CD4-positive, alpha-beta memory T cell (primary cell): ENCODE data around the gene TAF1C. TPM values are rescaled to one million over a fixed set of nuclear protein-coding genes. Genes with fewer than 3 reads are reported as not detected.

Source experiments
- CTCF ChIA-PET: fragments of 350-600 bp; sonication (Branson Sonifier 250); formaldehyde crosslinking; loops from one replicate; lab custom pipeline; 2021; ENCODE audit warnings: inconsistent platforms; ENCODE audit not compliant: partially characterized antibody; lab: Charles Lee
- POLR2A ChIA-PET: fragments of 350-600 bp; sonication (Branson Sonifier 250); formaldehyde crosslinking; loops from one replicate; lab custom pipeline; 2021; ENCODE audit not compliant: partially characterized antibody; lab: Charles Lee
- DNase-seq, 5 donors: peaks; one replicate each; pipeline versions ENCODE4 v3.0.0 to v3.0.0-alpha.2; 2020 to 2022; ENCODE audit warnings: mixed read lengths in 1 of 5
- H3K27ac ChIP-seq: one replicate; pipeline ENCODE4 v1.7.0; 2013; ENCODE audit warnings: low read depth, low read length
- H3K27me3 ChIP-seq: 2 replicates; pipeline ENCODE4 v1.7.0; 2013; ENCODE audit warnings: mild to moderate bottlenecking, low read length, moderate library complexity; ENCODE audit not compliant: insufficient read depth
- H3K36me3 ChIP-seq: 2 replicates; pipeline ENCODE4 v1.7.0; 2013; ENCODE audit warnings: mild to moderate bottlenecking, low read length, moderate library complexity; ENCODE audit not compliant: insufficient read depth
- H3K4me1 ChIP-seq: 2 replicates; pipeline ENCODE4 v1.7.0; 2013; ENCODE audit warnings: mild to moderate bottlenecking, low read length, moderate library complexity; ENCODE audit not compliant: insufficient read depth
- H3K4me3 ChIP-seq, 2 donors: one replicate each; pipeline ENCODE4 v1.7.0; 2013; ENCODE audit warnings: low read length in 2 of 2, mild to moderate bottlenecking in 1 of 2
- H3K9me3 ChIP-seq, 2 donors: one replicate each; pipeline ENCODE4 v1.7.0; 2013; ENCODE audit warnings: low read length in 2 of 2, control low read depth in 1 of 2; ENCODE audit not compliant: control insufficient read depth in 1 of 2
- H3K27ac Mint-ChIP-seq, 7 donors: one replicate each; pipeline ENCODE4 v1.8.0; 2020 to 2021; ENCODE audit warnings: mixed read lengths in 7 of 7, mild to moderate bottlenecking in 6 of 7, inconsistent platforms in 3 of 7, moderate library complexity in 3 of 7
- H3K27me3 Mint-ChIP-seq, 2 donors: one replicate each; pipeline ENCODE4 v1.8.0; 2020 to 2021; ENCODE audit warnings: mixed read lengths in 2 of 2
- H3K36me3 Mint-ChIP-seq, 2 donors: one replicate each; pipeline ENCODE4 v1.8.0; 2020 to 2021; ENCODE audit warnings: mixed read lengths in 2 of 2, inconsistent platforms in 1 of 2, mild to moderate bottlenecking in 1 of 2
- H3K4me1 Mint-ChIP-seq, 4 donors: one replicate each; pipeline ENCODE4 v1.8.0; 2020 to 2021; ENCODE audit warnings: mixed read lengths in 4 of 4, mild to moderate bottlenecking in 1 of 4
- H3K4me3 Mint-ChIP-seq, 8 donors: one replicate each; pipeline ENCODE4 v1.8.0; 2020 to 2021; ENCODE audit warnings: mixed read lengths in 8 of 8, mild to moderate bottlenecking in 7 of 8, moderate library complexity in 6 of 8, inconsistent platforms in 3 of 8
- H3K9me3 Mint-ChIP-seq, 8 donors: one replicate each; pipeline ENCODE4 v1.8.0; 2020 to 2021; ENCODE audit warnings: mixed read lengths in 8 of 8, mild to moderate bottlenecking in 5 of 8, inconsistent platforms in 3 of 8, moderate library complexity in 1 of 8
- intact Hi-C: fragments of 100-400 bp; cut with micrococcal nuclease; formaldehyde crosslinking; loops from one replicate; pipeline ENCODE4 v1.15.1; 2023
- polyA plus RNA-seq, 2 donors: library from polyadenylated mRNA; unstranded; fragments of 300-500 nt; fragmentation: Illumina TruSeq; gene quantifications; one replicate each; pipeline ENCODE4 v1.2.3, GENCODE V29; 2021
- total RNA-seq, 2 experiments: library from RNA; stranded (reverse); gene quantifications; one replicate each; pipeline ENCODE4 v1.2.3, GENCODE V29; 2021

TAF1C gene
- total and polyA plus RNA-seq, 4 experiments from 2014 or later = 4.1 to 102 (median 51.2) TPM

- ChIA-PET POLR2A (no interaction called here), CTCF (interaction anchor here (1.8 to 2.5 kb wide), 2 partner anchors 9 to 100 kb away, joined by 6 to 8 read pairs; no protein-coding TSS in a partner anchor)
- DNase-seq = no peak
- intact Hi-C loops = no loop called here
- H3K27ac Mint-ChIP-seq = peak overlapping the region in 1 of 7 donors; percentile 67
- H3K27me3 Mint-ChIP-seq = no peaks in the 10 kb centered on the region
- Histone ChIP-seq H3K4me3 (no peak overlapping the region), H3K27ac (no peak overlapping the region), H3K4me1 (peaks cover 19% of the 10 kb centered on the region), H3K27me3 (no peaks in the 10 kb centered on the region), H3K36me3 (peaks cover 38% of the 10 kb centered on the region), H3K9me3 (no peaks in the 10 kb centered on the region)
- peaks cover 10 to 32% (median 21%) of the 10 kb centered on the region in 4 donors for H3K4me1 Mint-ChIP-seq
- no peaks in the 10 kb centered on the region for H3K9me3 Mint-ChIP-seq
- H3K4me3 Mint-ChIP-seq = peak overlapping the region in 1 of 8 donors; percentile 15
- H3K36me3 Mint-ChIP-seq = peaks cover 16 to 30% of the 10 kb centered on the region in 2 donors
These were observed 2.8 kb downstream of the TAF1C start for GRCh38 chr16:84183911-84184591.

GRCh38 chr16:84183572-84183875, 3.3 kb downstream of the TAF1C start:
- intact Hi-C loops = no loop called here
- Mint-ChIP-seq H3K9me3 (no peaks in the 10 kb centered on the region), H3K36me3 (peaks cover 16 to 35% of the 10 kb centered on the region in 2 donors), H3K27ac (no peak overlapping the region), H3K4me3 (no peak overlapping the region), H3K4me1 (peaks cover 10 to 32% (median 21%) of the 10 kb centered on the region in 4 donors), H3K27me3 (no peaks in the 10 kb centered on the region)
- Histone ChIP-seq H3K27ac (no peak overlapping the region), H3K4me3 (no peak overlapping the region), H3K4me1 (peaks cover 19% of the 10 kb centered on the region), H3K27me3 (no peaks in the 10 kb centered on the region), H3K9me3 (no peaks in the 10 kb centered on the region), H3K36me3 (peaks cover 42% of the 10 kb centered on the region)
- CTCF ChIA-PET = interaction anchor here (1.8 to 2.5 kb wide), 2 partner anchors 8 to 99 kb away, joined by 6 to 8 read pairs; no protein-coding TSS in a partner anchor
- POLR2A ChIA-PET = no interaction called here
- no peak for DNase-seq

- Histone ChIP-seq H3K36me3 (peaks cover 46% of the 10 kb centered on the region), H3K4me1 (peaks cover 19% of the 10 kb centered on the region), H3K27ac (no peak overlapping the region), H3K9me3 (no peaks in the 10 kb centered on the region), H3K27me3 (no peaks in the 10 kb centered on the region), H3K4me3 (no peak overlapping the region)
- Mint-ChIP-seq H3K36me3 (peaks cover 16 to 41% of the 10 kb centered on the region in 2 donors), H3K27ac (no peak overlapping the region), H3K9me3 (no peaks in the 10 kb centered on the region), H3K4me3 (peak overlapping the region in 2 of 8 donors; percentile 29 to 46), H3K4me1 (peaks cover 10 to 32% (median 21%) of the 10 kb centered on the region in 4 donors), H3K27me3 (no peaks in the 10 kb centered on the region)
- DNase-seq = no peak
- POLR2A ChIA-PET = no interaction called here
- intact Hi-C loops = no loop called here
- CTCF ChIA-PET = interaction anchor here (0.9 to 2.5 kb wide), 3 partner anchors 7 to 99 kb away, joined by 3 to 8 read pairs (median 6); no protein-coding TSS in a partner anchor
These were observed 3.9 kb downstream of the TAF1C start for GRCh38 chr16:84182680-84183571.

GRCh38 chr16:84182104-84182503, 4.8 kb downstream of the TAF1C start:
- no peaks in the 10 kb centered on the region for H3K27me3 Mint-ChIP-seq
- H3K4me3 Mint-ChIP-seq = no peak overlapping the region
- POLR2A ChIA-PET = no interaction called here

GRCh38 chr16:84181144-84181915, 5.5 kb downstream of the TAF1C start:
- Mint-ChIP-seq H3K9me3 (no peaks in the 10 kb centered on the region), H3K4me3 (no peak overlapping the region), H3K36me3 (peaks cover 16 to 40% of the 10 kb centered on the region in 2 donors), H3K27me3 (no peaks in the 10 kb centered on the region), H3K4me1 (peaks cover 11 to 32% (median 16%) of the 10 kb centered on the region in 4 donors), H3K27ac (no peak overlapping the region)
- no peak for DNase-seq
- Histone ChIP-seq H3K4me3 (no peak overlapping the region), H3K27me3 (no peaks in the 10 kb centered on the region), H3K9me3 (no peaks in the 10 kb centered on the region), H3K36me3 (peaks cover 46% of the 10 kb centered on the region), H3K4me1 (peaks cover 18% of the 10 kb centered on the region), H3K27ac (no peak overlapping the region)
- CTCF ChIA-PET = no interaction called here
- POLR2A ChIA-PET = no interaction called here
- intact Hi-C loops = no loop called here

More at GRCh38 chr16:84182104-84182503, 4.8 kb downstream of the TAF1C start:
- H3K4me1 ChIP-seq = peaks cover 19% of the 10 kb centered on the region
- H3K27ac ChIP-seq = no peak overlapping the region
- Mint-ChIP-seq H3K4me1 (peaks cover 11 to 32% (median 20%) of the 10 kb centered on the region in 4 donors), H3K27ac (no peak overlapping the region), H3K36me3 (peaks cover 16 to 43% of the 10 kb centered on the region in 2 donors), H3K9me3 (no peaks in the 10 kb centered on the region)
- intact Hi-C loops = no loop called here
- H3K36me3 ChIP-seq = peaks cover 46% of the 10 kb centered on the region
- H3K4me3 ChIP-seq = no peak overlapping the region
- DNase-seq = no peak
- H3K9me3 ChIP-seq = no peaks in the 10 kb centered on the region
- no peaks in the 10 kb centered on the region for H3K27me3 ChIP-seq
- CTCF ChIA-PET = interaction anchor here (0.5 to 0.9 kb wide), 2 partner anchors 69 to 98 kb away, joined by 3 read pairs; no protein-coding TSS in a partner anchor

GRCh38 chr16:84180519-84181140, 6.2 kb downstream of the TAF1C start:
- peaks cover 9 to 25% (median 12%) of the 10 kb centered on the region in 4 donors for H3K4me1 Mint-ChIP-seq
- Histone ChIP-seq H3K9me3 (no peaks in the 10 kb centered on the region), H3K4me3 (no peak overlapping the region), H3K4me1 (peaks cover 11% of the 10 kb centered on the region), H3K27ac (no peak overlapping the region), H3K36me3 (peaks cover 46% of the 10 kb centered on the region), H3K27me3 (no peaks in the 10 kb centered on the region)
- intact Hi-C loops = no loop called here
- no peak overlapping the region for H3K27ac Mint-ChIP-seq
- no peaks in the 10 kb centered on the region for H3K9me3 Mint-ChIP-seq
- H3K27me3 Mint-ChIP-seq = no peaks in the 10 kb centered on the region
- DNase-seq = no peak
- no peak overlapping the region for H3K4me3 Mint-ChIP-seq
- CTCF ChIA-PET = no interaction called here
- POLR2A ChIA-PET = no interaction called here
- H3K36me3 Mint-ChIP-seq = peaks cover 16 to 40% of the 10 kb centered on the region in 2 donors
